Heart left ventricle (tissue), 13 donors: ENCODE data around the gene IL1RN.

Source experiments
- CTCF ChIP-seq, 12 donors: fragments of 200-600 bp; sonication (generic) in 4 of 12; IDR thresholded peaks; one replicate each; pipeline versions ENCODE4 v1.5.0 to v1.8.0; 2018 to 2022; ENCODE audit warnings: antibody characterized with exemption in 12 of 12, mild to moderate bottlenecking in 5 of 12
- POLR2A ChIP-seq, 2 donors: fragments of 450-650 bp; IDR thresholded peaks; one replicate each; pipeline ENCODE4 v1.6.1; 2017; ENCODE audit warnings: antibody characterized with exemption in 2 of 2, mild to moderate bottlenecking in 2 of 2, moderate library complexity in 2 of 2
- donor health status: ischemic (EF 13 %, LVEDD 7.1; RV severe dilation, severe dysfunction).
- donor health status: DM: no; HTN: yes; CAD: no.
- donor health status: DM: no; HTN: no; CAD: no.
- donor health status: ischemic (EF 25% LVEDD 6.9; RV normal size, moderate dysfunction).
- donor health status: ischemic (EF 25% LVEDD 5.7; RV mildly dilated, moderate dysfunction).
- donor health status: ischemic (EF 35%, LVEDD 5.7; RV mildly dilated, moderate dysfunction).
- donor health status: nonischemic (EF 11% LVEDD 7.7; RV severe dilation, severe dysfunction).
- donor health status: DM: yes; HTN: yes; CAD: no.
- donor health status: PGD.
- donor health status: ischemic (EF 29% LVEDD 5.4; RV normal size, mild dysfunction).
- donor health status: nonischemic (EF 23%, LVEDD 6.1; RV moderate dilation, normal function).

DNA sequence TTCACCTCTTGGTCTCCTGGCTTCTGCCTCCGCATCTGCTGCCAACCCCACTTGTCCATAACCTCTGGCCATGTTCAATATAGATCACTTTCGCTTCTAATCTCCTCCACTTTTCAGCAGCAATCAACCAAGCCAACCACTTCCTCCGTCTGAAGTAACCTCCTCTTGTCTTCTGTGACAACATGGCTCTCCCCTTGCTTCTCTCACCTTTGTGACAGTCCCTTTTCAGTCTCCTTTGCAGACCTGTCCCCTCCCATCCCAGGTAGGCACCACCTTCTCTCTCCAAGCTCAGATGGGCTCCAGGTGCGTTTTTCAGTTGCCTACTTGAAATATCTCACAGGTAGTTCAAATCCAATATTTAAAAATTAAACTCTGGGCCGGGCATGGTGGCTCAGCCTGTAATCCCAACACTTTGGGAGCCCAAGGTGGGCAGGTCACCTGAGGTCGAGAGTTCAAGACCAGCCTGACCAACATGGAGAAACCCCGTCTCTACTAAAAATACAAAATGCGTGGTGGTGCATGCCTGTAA, 41.7 kb downstream of the IL1RN start:
- TF ChIP-seq POLR2A (IDR thresholded peaks at IDR 0.05) (no peak), CTCF (IDR thresholded peaks at IDR 0.05) (no peak)
